ENCODE results near the gene IGF2R. TPM values are rescaled to one million over a fixed set of nuclear protein-coding genes. Genes with fewer than 3 reads are reported as not detected.
A peak's percentile ranks its signal among the peaks of the same experiment; 100 is the strongest.

IGF2R gene
- total RNA-seq, 1 donor from 2014 or later = 109 TPM

DNA sequence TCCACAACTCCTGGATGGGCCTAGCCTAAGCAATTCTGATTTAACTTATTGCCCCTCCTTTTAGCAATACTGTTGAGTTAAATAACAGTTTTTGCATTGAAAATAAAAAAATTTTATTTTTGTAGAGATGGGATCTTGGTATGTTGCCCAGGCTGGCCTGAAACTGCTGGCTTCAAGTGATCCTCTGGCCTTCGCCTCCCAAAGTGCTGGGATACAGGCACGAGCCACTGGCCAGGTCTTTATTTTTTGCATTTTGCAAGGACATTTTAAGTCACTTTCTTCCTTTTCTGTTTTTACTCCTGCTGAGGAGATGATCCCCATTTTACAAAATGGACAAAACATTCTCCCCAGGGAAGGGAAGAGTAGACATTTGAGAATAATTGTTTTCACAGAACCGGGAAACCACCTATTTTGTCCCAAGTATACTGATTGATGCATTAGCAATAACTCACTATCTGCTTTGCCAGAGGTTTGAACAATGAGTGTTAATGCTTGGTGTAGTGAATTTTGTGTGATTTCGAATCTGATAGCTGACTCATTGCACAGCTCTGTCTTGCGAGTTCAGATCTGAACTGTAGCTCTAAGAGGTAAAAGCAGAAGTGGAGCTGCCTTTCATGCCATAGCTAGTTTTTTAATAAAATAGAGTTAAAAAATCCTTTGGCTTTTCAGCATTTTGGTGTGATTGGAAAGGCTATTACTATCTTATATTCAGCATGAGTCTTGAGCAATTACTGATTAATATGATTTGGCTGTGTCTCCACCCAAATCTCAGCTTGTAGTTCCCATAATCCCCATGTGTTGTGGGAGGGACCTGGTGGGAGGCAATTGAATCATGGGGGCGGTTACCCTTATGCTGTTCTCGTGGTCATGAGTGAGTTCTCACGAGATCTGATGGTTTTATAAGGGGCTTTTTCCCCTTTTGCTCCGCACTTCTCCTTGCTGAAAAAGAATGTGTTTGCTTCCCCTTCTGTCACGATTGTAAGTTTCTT, 20.9 kb downstream of the IGF2R start:
- no peak for FAIRE-seq
- DNase-seq (ENCODE audit: low read depth) = peak; percentile 70
- H3K27me3 ChIP-seq (ENCODE audit: control insufficient read depth, insufficient read depth, low read length) = no peaks in the 10 kb centered on the region
- peaks cover 3% of the 10 kb centered on the region for H3K36me3 ChIP-seq (ENCODE audit: control insufficient read depth, insufficient read depth, low read length)
- no peak overlapping the region for H3K4me3 ChIP-seq (ENCODE audit: low read depth, low read length)
- TF ChIP-seq CTCF (IDR thresholded peaks at IDR 0.05; ENCODE audit: insufficient read depth, low read length, severe bottlenecking) = no peak

DNA sequence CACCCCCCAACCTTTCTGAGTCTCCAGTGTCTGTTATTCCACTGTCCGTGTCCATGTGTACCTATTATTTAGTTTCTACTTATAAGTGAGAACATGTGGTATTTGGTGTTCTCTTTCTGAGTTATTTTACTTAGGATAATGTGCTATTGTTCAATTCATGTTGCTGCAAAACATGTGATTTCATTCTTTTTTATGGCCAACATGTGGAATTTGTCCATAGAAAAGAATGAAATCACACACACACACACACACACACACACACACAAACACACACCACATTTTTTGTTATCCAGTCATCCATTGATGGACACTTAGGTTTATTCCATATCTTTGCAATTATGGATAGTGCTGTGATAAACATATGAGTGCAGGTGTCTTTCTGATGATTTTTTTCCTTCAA, 23.5 kb downstream of the IGF2R start:
- no peak for DNase-seq (ENCODE audit: low read depth)
- Histone ChIP-seq H3K27me3 (ENCODE audit: control insufficient read depth, insufficient read depth, low read length) (no peaks in the 10 kb centered on the region), H3K36me3 (ENCODE audit: control insufficient read depth, insufficient read depth, low read length) (peaks cover 7% of the 10 kb centered on the region), H3K4me3 (ENCODE audit: low read depth, low read length) (no peak overlapping the region)
- no peak for FAIRE-seq
- no peak for TF ChIP-seq CTCF (IDR thresholded peaks at IDR 0.05; ENCODE audit: insufficient read depth, low read length, severe bottlenecking)

GRCh38 chr6:159995405-159995804, 26.5 kb downstream of the IGF2R start:
- H3K36me3 ChIP-seq (ENCODE audit: control insufficient read depth, insufficient read depth, low read length) = peaks cover 8% of the 10 kb centered on the region
- no peak for FAIRE-seq

GRCh38 chr6:159996087-159996622, 27.3 kb downstream of the IGF2R start:
- no peak for FAIRE-seq
- Histone ChIP-seq H3K27me3 (ENCODE audit: control insufficient read depth, insufficient read depth, low read length) (no peaks in the 10 kb centered on the region), H3K4me3 (ENCODE audit: low read depth, low read length) (no peak overlapping the region), H3K36me3 (ENCODE audit: control insufficient read depth, insufficient read depth, low read length) (peaks cover 8% of the 10 kb centered on the region)
- no peak for DNase-seq (ENCODE audit: low read depth)
- no peak for TF ChIP-seq CTCF (IDR thresholded peaks at IDR 0.05; ENCODE audit: insufficient read depth, low read length, severe bottlenecking)

More at GRCh38 chr6:159995405-159995804, 26.5 kb downstream of the IGF2R start:
- no peak for TF ChIP-seq CTCF (IDR thresholded peaks at IDR 0.05; ENCODE audit: insufficient read depth, low read length, severe bottlenecking)
- Histone ChIP-seq H3K4me3 (ENCODE audit: low read depth, low read length) (no peak overlapping the region), H3K27me3 (ENCODE audit: control insufficient read depth, insufficient read depth, low read length) (no peaks in the 10 kb centered on the region)
- no peak for DNase-seq (ENCODE audit: low read depth)

DNA sequence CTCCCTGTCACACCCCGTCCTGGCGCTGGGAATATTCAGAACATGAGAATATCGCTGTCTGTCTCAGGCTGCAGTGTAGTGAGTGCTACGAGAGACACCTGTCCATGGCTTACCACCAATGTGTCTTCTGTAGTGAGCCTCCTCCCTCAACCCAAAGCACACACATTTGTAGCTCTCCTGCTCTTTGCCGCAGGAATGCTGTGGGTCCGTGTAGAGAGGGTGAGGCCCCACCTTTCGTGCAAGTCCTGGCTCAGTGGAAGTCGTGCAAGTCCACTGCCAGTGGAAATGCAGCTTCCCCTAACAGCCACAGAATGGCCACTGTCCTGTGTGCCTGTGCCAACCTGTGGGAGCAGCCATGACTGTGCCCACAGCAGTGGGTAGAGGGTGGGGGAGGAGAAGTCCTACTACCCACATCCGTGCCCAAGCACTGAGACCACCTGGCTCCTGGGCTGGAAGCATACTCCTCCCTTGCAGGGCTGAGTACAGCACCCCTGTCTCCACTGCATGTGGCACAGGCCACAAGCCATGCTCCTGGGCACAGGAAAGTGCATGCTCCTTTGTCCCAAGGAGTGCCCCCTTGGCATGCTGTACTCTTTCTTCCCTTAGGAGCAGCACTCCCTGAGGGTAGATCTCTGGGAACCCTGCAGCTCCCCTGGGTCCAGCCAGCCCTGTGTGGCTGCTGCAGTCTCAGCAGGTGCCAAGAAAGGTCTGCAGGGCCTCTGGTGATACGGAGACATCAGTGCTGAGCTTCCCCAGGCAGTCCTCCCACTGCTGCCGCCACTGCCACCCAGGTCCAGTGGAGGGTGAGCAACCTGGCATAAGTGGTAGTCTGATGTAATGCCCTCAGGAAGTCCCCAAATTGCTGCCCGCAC, 28.0 kb downstream of the IGF2R start:
- no peaks in the 10 kb centered on the region for H3K27me3 ChIP-seq (ENCODE audit: control insufficient read depth, insufficient read depth, low read length)
- FAIRE-seq (no peak), DNase-seq (ENCODE audit: low read depth) (no peak)
- H3K36me3 ChIP-seq (ENCODE audit: control insufficient read depth, insufficient read depth, low read length) = peaks cover 5% of the 10 kb centered on the region
- no peak overlapping the region for H3K4me3 ChIP-seq (ENCODE audit: low read depth, low read length)
- TF ChIP-seq CTCF (IDR thresholded peaks at IDR 0.05; ENCODE audit: insufficient read depth, low read length, severe bottlenecking) = no peak
